ENCODE measurements around the gene TBR1.

The TBR1 gene

DNA sequence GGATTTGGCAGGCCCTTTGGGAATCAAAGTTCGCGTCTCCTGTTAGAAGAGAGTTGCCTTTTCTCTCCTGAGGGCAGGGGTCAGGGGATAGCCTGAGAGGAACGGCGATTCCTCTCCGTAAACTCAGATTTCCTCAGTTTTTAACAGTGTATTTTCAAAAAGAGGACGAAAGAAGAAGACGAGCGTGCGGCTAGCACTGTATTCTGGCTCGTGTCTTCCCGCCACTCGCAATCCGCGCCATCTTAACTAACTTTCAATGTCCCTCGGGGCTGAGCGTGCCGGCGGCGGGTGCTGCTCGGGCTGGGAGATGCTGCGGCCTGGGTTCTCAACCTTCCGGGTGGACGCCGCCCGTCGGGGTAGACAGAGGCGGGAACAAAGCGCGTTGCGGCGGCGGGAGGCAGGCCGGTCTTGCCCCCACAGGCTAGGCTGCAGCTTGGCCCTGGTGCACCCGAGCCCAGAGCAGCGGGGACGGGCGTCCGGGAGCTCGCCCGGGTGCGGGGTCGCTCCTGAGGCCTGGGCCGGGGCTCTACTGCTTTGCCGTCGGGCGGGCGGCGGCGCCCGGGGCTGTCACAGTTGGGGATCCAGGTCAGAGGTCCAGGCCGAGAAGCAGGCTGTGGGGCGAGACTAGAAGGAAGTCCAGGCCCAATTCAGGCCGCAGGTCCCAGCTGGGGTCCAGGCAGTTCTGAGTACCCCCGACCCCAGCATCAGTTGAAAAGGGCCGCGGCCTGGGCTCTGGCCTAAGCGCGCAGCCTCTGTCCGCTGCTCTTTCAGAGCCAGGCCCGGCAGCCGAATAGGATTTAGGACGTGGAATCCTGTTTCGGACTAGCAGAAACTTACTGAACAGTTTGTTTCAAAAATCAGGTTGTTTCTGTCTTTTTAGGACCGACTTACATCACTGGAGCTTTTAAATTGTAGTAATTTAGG is 11.8 kb downstream of the TBR1 start:
- DNase-seq (ENCODE audit: low read depth): no peak

DNA sequence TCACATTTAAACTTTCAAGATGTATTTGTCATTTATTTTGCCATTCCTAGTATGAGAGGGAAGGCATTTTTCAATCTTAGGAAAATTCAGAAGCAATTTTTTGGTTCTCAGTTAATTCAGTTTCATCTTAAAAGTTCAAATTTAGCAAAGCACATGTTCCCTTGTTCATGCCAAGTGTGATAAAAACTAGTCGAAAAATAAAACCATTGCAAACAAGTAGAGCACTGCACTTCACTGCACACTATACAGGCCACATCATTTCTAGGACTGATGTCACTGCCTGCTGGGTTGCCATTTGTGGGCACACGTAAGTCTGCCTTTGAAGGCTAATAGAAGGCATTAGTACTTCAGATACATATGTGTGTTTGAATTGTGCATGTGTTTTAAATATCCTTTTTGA is 14.3 kb downstream of the TBR1 start:
- no peak for DNase-seq (ENCODE audit: low read depth)

GRCh38 chr2:161432107-161432506 is 16.0 kb downstream of the TBR1 start:
- DNase-seq (ENCODE audit: low read depth): no peak

DNA sequence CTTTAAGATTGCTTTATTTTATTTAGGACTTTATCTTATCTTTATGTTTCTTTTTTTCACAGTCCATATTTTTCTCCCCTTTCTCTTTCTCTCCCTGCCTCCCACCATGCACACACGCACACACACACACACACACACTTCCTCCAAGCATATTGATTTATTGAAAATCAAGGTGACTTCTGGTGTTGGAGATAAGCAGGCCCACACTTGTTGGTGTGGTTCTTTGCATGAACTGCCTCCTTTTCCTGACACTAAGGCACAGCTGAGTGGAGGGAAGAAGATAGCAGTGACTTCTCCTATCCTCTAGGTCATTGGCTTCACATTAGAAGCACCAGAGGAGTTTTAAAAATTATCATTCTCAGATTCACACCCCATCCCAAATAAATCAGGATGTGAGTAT is 18.0 kb downstream of the TBR1 start:
- no peak for DNase-seq (ENCODE audit: low read depth)

GRCh38 chr2:161436411-161436810 is 20.3 kb downstream of the TBR1 start:
- DNase-seq (ENCODE audit: low read depth): peak; percentile 80

- no peak for DNase-seq (ENCODE audit: low read depth)
These were observed 22.5 kb downstream of the TBR1 start for GRCh38 chr2:161438598-161438997.

DNA sequence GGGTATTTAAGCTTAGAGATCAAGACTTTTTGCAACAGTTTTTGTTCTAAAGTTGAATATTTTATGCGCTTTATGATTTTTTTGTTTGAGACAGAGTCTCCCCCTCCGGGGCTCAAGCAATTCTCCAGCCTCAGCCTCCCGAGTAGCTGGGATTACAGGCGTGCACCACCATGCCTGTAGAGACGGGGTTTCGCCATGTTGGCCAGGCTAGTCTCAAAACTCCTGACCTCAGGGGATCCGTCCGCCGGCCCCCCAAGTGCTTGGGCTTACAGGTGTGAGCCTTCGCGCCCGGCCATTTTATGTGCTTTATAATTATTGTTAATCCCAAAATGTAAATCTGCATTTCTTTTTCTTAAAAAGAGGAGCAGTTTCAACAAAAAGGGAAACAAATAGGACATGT is 29.0 kb downstream of the TBR1 start:
- DNase-seq (ENCODE audit: low read depth): no peak

- no peak for DNase-seq (ENCODE audit: low read depth)
These were observed 32.3 kb downstream of the TBR1 start for GRCh38 chr2:161448431-161448830.

DNA sequence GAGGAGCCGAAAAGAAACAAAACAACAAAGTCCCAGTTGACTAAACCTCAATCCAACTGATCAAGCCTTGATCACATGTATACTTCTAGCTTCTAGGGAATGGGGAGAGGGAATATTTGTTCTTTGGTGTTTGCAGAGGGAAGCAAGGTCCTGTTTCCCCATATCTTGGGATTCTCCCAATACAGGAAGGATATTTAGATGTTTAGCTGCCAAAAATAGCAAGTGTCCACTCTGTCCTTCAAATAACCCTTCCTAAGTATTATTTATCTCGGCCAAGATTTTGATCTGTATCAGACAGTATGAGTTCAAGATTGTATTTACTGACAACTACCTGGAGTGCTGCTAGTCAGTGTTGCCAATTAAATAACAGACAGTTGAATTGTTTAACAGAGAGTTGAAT is 55.5 kb downstream of the TBR1 start:
- DNase-seq (ENCODE audit: low read depth): no peak

DNA sequence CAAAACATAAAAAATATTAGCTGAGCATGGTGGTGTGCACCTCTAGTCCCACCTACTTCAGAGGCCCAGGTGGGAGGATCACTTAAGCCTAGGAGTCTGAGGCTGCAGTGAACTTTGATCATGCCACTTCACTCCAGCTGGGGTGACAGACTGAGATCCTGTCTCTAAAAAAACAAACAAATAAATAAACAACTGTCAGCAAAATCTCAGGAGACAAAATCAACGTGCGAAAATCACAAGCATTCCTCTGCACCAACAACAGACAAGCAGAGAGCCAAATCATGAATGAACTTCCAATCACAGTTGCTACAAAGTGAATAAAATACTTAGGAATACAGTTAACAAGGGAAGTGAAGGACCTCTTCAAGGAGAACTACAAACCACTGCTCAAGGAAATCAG is 58.8 kb downstream of the TBR1 start:
- DNase-seq (ENCODE audit: low read depth): no peak

Data from non-pigmented ciliary epithelial cell (primary cell).